SU-DHL-6 (cell line): ENCODE data around the gene LHX3.

Experiments used
- H2AFZ ChIP-seq: fragments of 200-600 bp; sonication (generic); 2 replicates; pipeline ENCODE4 v1.6.1; 2014; ENCODE audit warnings: low read depth, mild to moderate bottlenecking, moderate library complexity, mixed read lengths, antibody characterized with exemption, low read length; ENCODE audit not compliant: severe bottlenecking
- H3F3A ChIP-seq: fragments of 200-600 bp; shearing (Covaris generic); 2 replicates; pipeline ENCODE4 v1.6.0; 2016; ENCODE audit warnings: antibody characterized with exemption, mild to moderate bottlenecking; ENCODE audit not compliant: insufficient read depth
- H3K27ac ChIP-seq: fragments of 200-600 bp; sonication (generic); 2 replicates; pipeline ENCODE4 v1.5.1; 2016; ENCODE audit warnings: low read depth, mild to moderate bottlenecking, low read length, moderate library complexity, mixed read lengths
- H3K27me3 ChIP-seq: fragments of 200-600 bp; sonication (generic), shearing (Covaris generic); 2 replicates; pipeline ENCODE4 v1.6.0; 2014; ENCODE audit warnings: mild to moderate bottlenecking, low read length
- H3K36me3 ChIP-seq: fragments of 200-600 bp; sonication (generic); 2 replicates; pipeline ENCODE4 v1.6.1; 2014; ENCODE audit warnings: mild to moderate bottlenecking, low read length, mixed read lengths
- H3K4me2 ChIP-seq: fragments of 300-600, 200-600 bp; shearing (Covaris generic), sonication (generic); 2 replicates; pipeline ENCODE4 v1.6.0; 2014; ENCODE audit warnings: low read length, low read depth, mild to moderate bottlenecking; ENCODE audit not compliant: poor library complexity, severe bottlenecking
- H3K4me3 ChIP-seq: fragments of 200-600 bp; sonication (generic); 2 replicates; pipeline ENCODE4 v1.5.1; 2014; ENCODE audit warnings: antibody characterized with exemption, low read length, mild to moderate bottlenecking, mixed read lengths; ENCODE audit not compliant: insufficient read depth, poor library complexity, severe bottlenecking
- H3K79me2 ChIP-seq: fragments of 200-600 bp; sonication (generic); 2 replicates; pipeline ENCODE4 v1.6.1; 2014; ENCODE audit warnings: mild to moderate bottlenecking, low read length, moderate library complexity; ENCODE audit not compliant: insufficient read depth
- H3K9ac ChIP-seq: fragments of 200-600 bp; sonication (generic); 2 replicates; pipeline ENCODE4 v1.7.0; 2014; ENCODE audit warnings: mild to moderate bottlenecking, low read length
- H3K9me2 ChIP-seq: fragments of 200-600 bp; sonication (generic); replicated peaks from 2 replicates; pipeline ENCODE4 v1.6.1; 2014; ENCODE audit warnings: low read length; ENCODE audit not compliant: insufficient read depth
- H3K9me3 ChIP-seq: fragments of 200-600 bp; sonication (generic); 2 replicates; pipeline ENCODE4 v1.6.1; 2014; ENCODE audit warnings: low read length, mixed read lengths; ENCODE audit not compliant: insufficient read depth
- H4K20me1 ChIP-seq: fragments of 200-600 bp; sonication (generic); 2 replicates; pipeline ENCODE4 v1.6.1; 2014; ENCODE audit warnings: low read depth, mild to moderate bottlenecking, antibody characterized with exemption, low read length, moderate library complexity, mixed read lengths
- EZH2phosphoT487 ChIP-seq: fragments of 200-600 bp; sonication (generic), shearing (Covaris generic); conservative IDR thresholded peaks from 2 replicates; pipeline ENCODE4 v1.6.1; 2018; ENCODE audit warnings: mild to moderate bottlenecking, antibody characterized with exemption, low read length, moderate library complexity, mixed read lengths
- TF ChIP-seq, protein P1 (sequence below): fragments of 200-600 bp; sonication (generic); IDR thresholded peaks from one replicate; pipeline ENCODE4 v1.5.1; 2017; ENCODE audit warnings: antibody characterized with exemption, mild to moderate bottlenecking, low read length, moderate library complexity; ENCODE audit not compliant: insufficient read depth, poor library complexity, severe bottlenecking

Gene LHX3

DNA sequence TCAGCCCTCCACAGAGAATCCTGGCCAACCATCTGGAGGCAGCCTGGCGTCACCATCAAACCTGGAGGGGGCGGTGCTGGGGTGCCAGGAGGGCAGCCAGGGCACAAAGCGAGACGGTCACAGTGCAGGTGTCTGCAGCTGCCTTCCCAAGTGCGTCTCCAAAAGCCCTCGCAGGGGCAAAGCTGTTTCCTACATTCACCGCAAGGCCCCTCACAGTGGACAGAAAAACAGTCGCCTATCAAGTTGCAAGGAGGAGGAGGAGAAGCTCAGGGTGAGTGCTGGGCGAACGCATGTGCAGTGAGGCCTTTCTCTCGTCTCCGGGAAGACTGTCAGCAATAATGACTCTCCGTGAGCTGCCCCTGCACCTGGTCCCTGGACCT, 18.0 kb upstream of the LHX3 start:
- TF ChIP-seq EZH2phosphoT487: no peak
- TF ChIP-seq, protein P1, sequence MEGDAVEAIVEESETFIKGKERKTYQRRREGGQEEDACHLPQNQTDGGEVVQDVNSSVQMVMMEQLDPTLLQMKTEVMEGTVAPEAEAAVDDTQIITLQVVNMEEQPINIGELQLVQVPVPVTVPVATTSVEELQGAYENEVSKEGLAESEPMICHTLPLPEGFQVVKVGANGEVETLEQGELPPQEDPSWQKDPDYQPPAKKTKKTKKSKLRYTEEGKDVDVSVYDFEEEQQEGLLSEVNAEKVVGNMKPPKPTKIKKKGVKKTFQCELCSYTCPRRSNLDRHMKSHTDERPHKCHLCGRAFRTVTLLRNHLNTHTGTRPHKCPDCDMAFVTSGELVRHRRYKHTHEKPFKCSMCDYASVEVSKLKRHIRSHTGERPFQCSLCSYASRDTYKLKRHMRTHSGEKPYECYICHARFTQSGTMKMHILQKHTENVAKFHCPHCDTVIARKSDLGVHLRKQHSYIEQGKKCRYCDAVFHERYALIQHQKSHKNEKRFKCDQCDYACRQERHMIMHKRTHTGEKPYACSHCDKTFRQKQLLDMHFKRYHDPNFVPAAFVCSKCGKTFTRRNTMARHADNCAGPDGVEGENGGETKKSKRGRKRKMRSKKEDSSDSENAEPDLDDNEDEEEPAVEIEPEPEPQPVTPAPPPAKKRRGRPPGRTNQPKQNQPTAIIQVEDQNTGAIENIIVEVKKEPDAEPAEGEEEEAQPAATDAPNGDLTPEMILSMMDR: peak; percentile 14
- H3K9me3 ChIP-seq: no peaks in the 10 kb centered on the region
- H2AFZ ChIP-seq: no peak overlapping the region
- H3K27me3 ChIP-seq: no peaks in the 10 kb centered on the region
- peak overlapping the region; percentile 60 for H3K9ac ChIP-seq
- peak overlapping the region; percentile 68 for H3K4me2 ChIP-seq
- peaks cover 41% of the 10 kb centered on the region for H3F3A ChIP-seq
- peak overlapping the region; percentile 98 for H3K27ac ChIP-seq
- H3K4me3 ChIP-seq: peak overlapping the region; percentile 30
- H4K20me1 ChIP-seq: no peaks in the 10 kb centered on the region
- H3K9me2 ChIP-seq: no peaks in the 10 kb centered on the region
- H3K79me2 ChIP-seq: peaks cover 36% of the 10 kb centered on the region
- no peaks in the 10 kb centered on the region; the same call in 1 of the 2 replicates for H3K36me3 ChIP-seq

DNA sequence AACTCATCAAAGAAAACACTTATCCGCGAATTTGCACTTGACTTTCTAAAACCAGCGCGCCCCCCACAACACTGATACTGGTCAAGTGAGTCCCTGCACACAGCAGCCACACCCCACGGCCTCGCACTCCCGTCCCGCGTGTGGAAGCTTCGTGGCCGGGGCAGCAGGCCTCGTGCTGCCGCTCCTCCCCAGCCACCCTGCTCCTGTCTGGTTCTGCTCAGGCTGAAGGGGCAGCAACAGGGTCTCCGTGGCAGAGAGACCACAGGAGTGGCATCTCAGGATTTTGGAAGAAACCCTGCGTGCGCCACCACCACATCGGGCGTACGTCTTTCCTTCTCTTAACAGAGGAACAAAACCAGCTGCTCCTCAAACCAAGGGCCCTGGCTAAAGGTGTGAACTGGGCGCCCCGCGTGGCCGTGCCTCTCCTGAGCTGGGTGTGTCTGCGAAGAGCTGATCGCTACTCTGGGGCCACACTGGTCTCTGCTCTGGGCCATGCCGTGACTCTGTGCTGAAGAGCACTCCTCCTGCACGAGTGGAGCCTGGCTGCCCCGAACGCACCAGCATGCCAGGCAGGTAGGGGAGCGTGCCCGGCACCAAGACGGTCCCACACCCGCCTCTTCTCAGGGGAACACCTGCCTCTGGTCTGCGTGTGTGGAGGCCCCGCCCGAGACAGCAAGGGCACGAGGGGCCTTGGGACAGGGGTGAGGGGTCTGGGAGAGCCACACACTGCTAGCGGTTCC, 17.4 kb upstream of the LHX3 start:
- no peaks in the 10 kb centered on the region for H3K27me3 ChIP-seq

DNA sequence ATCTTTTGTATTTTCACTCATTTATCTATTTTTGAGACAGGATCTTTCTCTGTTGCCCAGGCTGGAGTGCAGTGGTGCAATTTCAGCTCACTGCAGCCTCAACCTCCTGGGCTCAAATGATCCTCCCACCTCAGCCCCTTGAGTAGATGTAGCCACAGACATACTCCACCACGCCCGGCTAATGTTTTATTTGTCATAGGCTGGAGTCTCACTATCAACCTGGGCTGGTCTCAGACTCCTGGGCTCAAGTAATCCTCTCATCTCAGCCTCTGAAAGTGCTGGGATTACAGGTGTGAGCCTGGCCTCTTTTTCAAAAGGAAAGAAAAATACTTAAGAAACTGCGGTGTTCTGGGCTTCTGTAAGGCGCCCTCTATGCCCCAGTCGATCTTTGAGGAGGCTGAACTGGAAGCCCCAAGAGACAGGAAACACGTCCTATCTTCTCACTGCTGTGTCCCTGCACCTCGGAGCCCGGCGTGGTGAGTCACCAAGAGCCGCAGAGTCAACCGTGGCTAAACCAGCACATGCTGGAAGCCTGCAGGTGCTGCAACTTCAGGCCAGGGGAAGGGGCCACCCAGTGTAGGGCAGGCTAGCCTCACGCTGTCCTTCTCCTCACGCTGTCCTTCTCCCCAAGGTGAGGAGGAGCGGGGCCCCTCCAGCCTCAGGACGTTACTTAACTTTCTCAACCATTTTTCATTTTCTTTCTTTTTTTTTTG, 15.2 kb upstream of the LHX3 start:
- Histone ChIP-seq H3K9me3 (no peaks in the 10 kb centered on the region), H3K79me2 (peaks cover 20% of the 10 kb centered on the region; the same call in 1 of the 2 replicates), H3K27ac (peak overlapping the region; percentile 52), H3K27me3 (no peaks in the 10 kb centered on the region), H3K9ac (no peak overlapping the region), H4K20me1 (no peaks in the 10 kb centered on the region), H3F3A (peaks cover 23% of the 10 kb centered on the region), H3K4me3 (no peak overlapping the region), H3K9me2 (no peaks in the 10 kb centered on the region), H3K4me2 (no peak overlapping the region), H3K36me3 (peaks cover 4% of the 10 kb centered on the region), H2AFZ (no peak overlapping the region)
- TF ChIP-seq, protein P1: no peak
- TF ChIP-seq EZH2phosphoT487: no peak

More for the DNA sequence above, 17.4 kb upstream of the LHX3 start:
- TF ChIP-seq EZH2phosphoT487: no peak
- TF ChIP-seq, protein P1: no peak
- Histone ChIP-seq H3K9me3 (no peaks in the 10 kb centered on the region), H3F3A (peaks cover 41% of the 10 kb centered on the region), H3K4me2 (peak overlapping the region; percentile 24), H4K20me1 (no peaks in the 10 kb centered on the region), H3K4me3 (no peak overlapping the region), H3K27ac (peak overlapping the region; percentile 98), H3K9ac (peak overlapping the region; percentile 60; the same call in 1 of the 2 replicates), H3K79me2 (peaks cover 31% of the 10 kb centered on the region), H3K9me2 (no peaks in the 10 kb centered on the region), H2AFZ (no peak overlapping the region), H3K36me3 (no peaks in the 10 kb centered on the region; the same call in 1 of the 2 replicates)
